GM12865 (cell line): Measurements from ENCODE around the gene MAGI3.
A peak's percentile ranks its signal among the peaks of the same experiment; 100 is the strongest.

ENCODE experiments used
- DNase-seq: peaks from one replicate; pipeline ENCODE4 v3.0.0; 2010; ENCODE audit warnings: low read depth
- H3K4me3 ChIP-seq: 2 replicates; pipeline ENCODE4 v1.5.1; 2011; ENCODE audit warnings: mild to moderate bottlenecking, low read depth, low read length, control low read depth
- TF ChIP-seq, protein P1 (sequence below): IDR thresholded peaks from 2 replicates; pipeline ENCODE4 v1.5.1; 2011; ENCODE audit warnings: low read length, control low read depth, low read depth, inconsistent platforms; ENCODE audit not compliant: insufficient read depth; ENCODE audit errors: missing control alignments

Gene MAGI3

DNA sequence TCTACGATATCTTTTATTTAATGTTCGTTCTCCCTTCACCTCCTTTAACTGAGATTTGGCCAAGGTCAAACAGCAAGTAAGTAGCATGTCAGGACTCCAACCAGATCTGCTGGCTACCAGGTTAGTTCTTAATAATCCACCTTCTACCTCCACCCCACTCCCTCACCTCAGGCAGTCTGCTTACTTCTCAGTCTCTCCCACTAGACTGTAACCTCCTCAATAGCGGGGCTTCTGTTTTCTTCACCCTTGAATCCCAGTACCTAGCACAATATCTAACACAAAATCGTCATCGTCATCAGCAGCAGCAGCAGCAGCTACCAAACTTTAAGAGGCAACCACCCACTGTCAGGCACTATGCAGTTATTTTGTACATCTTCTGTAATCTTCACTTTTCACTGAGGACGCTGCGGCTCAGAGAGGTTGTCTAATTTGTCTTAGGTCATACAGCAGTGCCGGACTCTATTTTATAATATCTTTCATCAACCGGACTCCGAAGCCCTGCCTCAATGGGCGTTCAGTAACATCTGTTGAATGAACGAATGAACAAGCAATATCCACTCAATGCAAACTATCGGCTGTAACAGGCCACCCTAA, 859 bp upstream of the MAGI3 start:
- TF ChIP-seq, protein P1, sequence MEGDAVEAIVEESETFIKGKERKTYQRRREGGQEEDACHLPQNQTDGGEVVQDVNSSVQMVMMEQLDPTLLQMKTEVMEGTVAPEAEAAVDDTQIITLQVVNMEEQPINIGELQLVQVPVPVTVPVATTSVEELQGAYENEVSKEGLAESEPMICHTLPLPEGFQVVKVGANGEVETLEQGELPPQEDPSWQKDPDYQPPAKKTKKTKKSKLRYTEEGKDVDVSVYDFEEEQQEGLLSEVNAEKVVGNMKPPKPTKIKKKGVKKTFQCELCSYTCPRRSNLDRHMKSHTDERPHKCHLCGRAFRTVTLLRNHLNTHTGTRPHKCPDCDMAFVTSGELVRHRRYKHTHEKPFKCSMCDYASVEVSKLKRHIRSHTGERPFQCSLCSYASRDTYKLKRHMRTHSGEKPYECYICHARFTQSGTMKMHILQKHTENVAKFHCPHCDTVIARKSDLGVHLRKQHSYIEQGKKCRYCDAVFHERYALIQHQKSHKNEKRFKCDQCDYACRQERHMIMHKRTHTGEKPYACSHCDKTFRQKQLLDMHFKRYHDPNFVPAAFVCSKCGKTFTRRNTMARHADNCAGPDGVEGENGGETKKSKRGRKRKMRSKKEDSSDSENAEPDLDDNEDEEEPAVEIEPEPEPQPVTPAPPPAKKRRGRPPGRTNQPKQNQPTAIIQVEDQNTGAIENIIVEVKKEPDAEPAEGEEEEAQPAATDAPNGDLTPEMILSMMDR, result no peak
- H3K4me3 ChIP-seq, result peak overlapping the region; percentile 96
- peak; percentile 6 for DNase-seq

DNA sequence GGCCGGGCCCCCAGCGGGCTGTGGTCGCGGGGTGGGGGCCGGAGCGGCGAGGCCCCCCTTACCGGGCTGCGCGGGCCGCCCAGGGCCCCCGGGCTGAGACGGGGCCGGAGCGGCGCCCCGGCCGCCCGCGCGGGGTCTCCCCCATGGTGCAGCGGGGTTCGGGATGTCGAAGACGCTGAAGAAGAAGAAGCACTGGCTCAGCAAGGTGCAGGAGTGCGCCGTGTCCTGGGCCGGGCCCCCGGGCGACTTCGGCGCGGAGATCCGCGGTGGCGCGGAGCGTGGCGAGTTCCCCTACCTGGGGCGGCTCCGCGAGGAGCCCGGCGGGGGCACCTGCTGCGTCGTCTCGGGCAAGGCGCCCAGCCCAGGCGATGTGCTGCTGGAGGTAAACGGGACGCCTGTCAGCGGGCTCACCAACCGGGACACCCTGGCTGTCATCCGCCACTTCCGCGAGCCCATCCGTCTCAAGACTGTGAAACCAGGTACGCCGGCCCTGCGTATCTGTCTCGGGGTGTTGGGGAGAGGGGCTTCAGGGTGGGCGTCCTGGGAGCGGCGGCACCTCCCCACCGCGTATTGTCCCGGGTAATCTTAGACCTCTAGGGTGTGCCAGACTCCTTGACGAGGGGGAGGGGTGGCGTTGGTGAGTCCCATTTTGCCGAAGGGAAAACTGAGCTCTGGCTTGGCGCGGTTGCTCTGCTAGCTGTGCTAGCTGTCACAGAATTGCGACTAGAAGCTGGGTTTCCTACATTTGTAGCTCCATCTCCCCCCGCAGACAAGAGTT, 745 bp downstream of the MAGI3 start:
- H3K4me3 ChIP-seq, result peak overlapping the region; percentile 96
- DNase-seq, result peak; percentile 63
- TF ChIP-seq, protein P1, result no peak

DNA sequence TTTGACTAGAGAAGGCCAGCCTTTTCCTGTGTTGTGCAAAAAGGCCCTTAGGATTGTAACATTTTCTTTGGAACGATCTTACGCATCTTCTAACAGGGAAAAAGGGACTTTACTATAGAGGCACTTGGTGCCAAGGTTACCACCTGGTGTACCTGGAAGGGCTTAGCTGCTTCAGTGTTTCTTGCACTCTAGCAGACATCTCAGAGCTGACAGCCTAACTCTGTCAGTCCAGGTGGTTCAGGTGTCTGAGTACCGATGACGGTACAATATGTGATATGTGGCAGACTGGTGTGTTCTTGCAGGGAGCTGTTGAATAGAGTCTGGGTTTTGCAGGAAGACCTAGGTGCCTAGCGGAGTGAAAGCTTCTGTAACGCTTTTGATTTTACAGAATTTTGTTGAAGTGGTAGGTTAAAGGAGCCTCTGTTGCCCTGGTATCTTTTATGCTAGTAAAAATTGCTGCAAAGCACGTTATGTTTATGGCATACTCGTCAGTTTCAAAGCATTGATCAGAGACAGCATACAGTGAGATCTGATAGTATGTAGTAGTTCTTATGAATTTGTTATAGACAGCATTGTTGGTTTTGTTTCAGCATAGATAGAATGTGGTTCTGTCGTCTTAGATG, 1.4 kb downstream of the MAGI3 start:
- H3K4me3 ChIP-seq, result peak overlapping the region; percentile 96
- TF ChIP-seq, protein P1, result no peak
- peak; percentile 16 for DNase-seq

DNA sequence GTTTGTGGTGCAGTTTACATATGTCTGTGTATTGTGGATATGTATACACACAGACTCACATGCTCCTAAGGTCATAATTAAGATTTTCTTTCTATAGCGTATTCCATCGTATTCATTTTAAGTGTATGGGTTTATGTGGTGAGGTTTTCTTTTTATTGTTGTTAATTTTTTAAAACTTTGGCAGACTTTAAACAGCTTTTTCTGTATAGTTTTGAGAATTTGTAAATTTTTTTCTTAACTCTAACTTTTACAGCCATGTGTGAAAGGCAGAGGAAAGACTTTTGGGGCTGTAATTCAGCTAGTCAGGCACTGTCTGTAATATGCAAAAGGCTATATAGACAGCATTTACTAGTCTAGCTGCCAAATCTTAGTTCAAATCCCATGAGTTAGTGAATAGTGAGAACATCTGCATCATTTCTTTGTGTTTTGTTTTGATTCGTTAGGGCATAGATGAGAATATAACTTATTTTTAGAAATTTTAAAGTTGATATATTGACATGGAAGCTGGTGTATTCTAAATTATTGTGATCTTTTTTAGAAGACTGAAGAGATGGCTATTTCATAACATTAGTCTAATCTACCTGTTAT, 2.3 kb downstream of the MAGI3 start:
- DNase-seq, result no peak
- TF ChIP-seq, protein P1, result no peak
- no peak overlapping the region for H3K4me3 ChIP-seq

DNA sequence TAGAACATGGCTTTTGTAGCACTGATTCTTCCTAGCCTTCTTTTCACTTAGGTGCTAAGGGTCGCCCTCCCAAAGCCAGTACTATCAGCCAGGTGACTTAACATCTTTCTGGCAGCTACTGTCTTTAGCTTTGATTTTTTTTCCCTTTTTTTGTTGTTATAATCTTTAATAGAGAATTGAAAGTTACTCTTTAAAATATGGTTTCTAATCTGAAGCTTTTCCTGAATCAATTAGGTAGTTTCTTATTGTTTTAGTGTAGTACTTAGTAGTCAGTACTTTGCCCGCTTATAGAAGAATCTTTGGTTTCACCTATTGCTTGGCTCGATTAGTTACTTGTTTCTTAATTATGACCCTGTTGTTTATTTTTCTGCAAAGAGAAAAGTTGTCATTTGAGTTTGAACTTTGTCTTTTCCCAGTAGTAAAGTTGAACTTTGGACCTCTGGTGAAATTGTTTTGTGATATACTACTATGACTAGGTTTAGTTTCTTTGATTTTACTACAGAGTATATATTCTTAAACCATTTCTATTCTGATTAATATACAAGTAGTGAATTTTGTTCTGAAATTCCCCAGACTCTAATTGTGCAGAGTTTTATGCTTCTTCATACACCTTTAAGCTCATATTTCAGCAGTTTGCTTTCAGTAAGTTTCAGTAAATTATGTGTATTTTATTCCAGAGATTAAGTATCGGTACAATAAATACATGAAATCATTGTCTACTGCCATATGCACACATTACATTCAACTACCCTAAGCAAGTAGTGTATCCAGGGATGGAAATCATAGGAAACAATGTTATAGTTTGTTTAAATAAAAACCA, 3.9 kb downstream of the MAGI3 start:
- no peak for DNase-seq
- no peak overlapping the region for H3K4me3 ChIP-seq
- TF ChIP-seq, protein P1, result no peak

DNA sequence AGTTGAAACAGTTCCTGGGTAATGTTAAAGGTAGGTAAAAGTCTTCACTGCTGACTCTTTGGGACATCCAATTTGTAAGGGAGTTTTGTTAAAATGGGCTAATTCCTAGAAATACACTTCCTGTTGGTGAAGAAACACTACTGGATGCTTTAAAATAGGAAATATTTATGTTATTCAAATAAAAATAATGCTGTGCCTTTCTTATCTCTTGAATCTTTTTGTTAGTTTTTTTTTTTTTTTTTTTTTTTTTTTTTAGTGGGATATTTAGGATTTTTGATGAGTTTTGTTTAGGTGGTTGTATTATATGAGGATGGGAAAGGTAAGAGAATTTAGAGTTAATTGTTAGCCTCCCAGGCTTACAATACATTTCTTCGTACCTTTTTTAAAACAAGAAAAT, 4.5 kb downstream of the MAGI3 start:
- DNase-seq, result no peak
- H3K4me3 ChIP-seq, result no peak overlapping the region
- TF ChIP-seq, protein P1, result no peak
